HepG2 (cell line): Measurements from ENCODE around the gene ARHGDIA. TPM values are rescaled to one million over a fixed set of nuclear protein-coding genes. Genes with fewer than 3 reads are reported as not detected.

Source experiments
- BRCA1 ChIP-seq: sonication (generic); formaldehyde crosslinking; IDR thresholded peaks from 2 replicates; pipeline ENCODE4 v1.4.0; 2020; ENCODE audit warnings: missing genetic modification reagents
- DNMT1 ChIP-seq: sonication (generic); formaldehyde crosslinking; IDR thresholded peaks from 2 replicates; pipeline ENCODE4 v1.5.1; 2020; ENCODE audit warnings: mild to moderate bottlenecking, missing genetic modification reagents
- E2F1 ChIP-seq: sonication (generic); formaldehyde crosslinking; IDR thresholded peaks from 2 replicates; pipeline ENCODE4 v1.5.0; 2020; ENCODE audit warnings: missing genetic modification reagents
- GRHL1 ChIP-seq: sonication (generic); formaldehyde crosslinking; conservative IDR thresholded peaks from 2 replicates; pipeline ENCODE4 v1.8.0; 2022; ENCODE audit warnings: missing genetic modification reagents
- KLF15 ChIP-seq: sonication (generic); formaldehyde crosslinking; IDR thresholded peaks from 2 replicates; pipeline ENCODE4 v1.8.1; 2023; ENCODE audit warnings: borderline replicate concordance, mild to moderate bottlenecking, inconsistent platforms, missing genetic modification reagents, mixed read lengths
- PAF1 ChIP-seq: IDR thresholded peaks from 2 replicates; pipeline ENCODE4 v1.6.1; 2016; ENCODE audit warnings: missing genetic modification reagents, missing compliant biosample characterization
- RAD51 ChIP-seq: fragments of 450-650 bp; IDR thresholded peaks from 2 replicates; pipeline ENCODE4 v1.6.1; 2016; ENCODE audit warnings: borderline replicate concordance
- SIN3B ChIP-seq: fragments of 150-350 bp; IDR thresholded peaks from 2 replicates; pipeline ENCODE4 v1.6.1; 2014; ENCODE audit warnings: low read length
- TFAP4 ChIP-seq: sonication (generic); IDR thresholded peaks from 2 replicates; pipeline ENCODE4 v1.6.1; 2016; ENCODE audit warnings: low read depth, borderline replicate concordance
- TFDP1 ChIP-seq: IDR thresholded peaks from 2 replicates; pipeline ENCODE4 v1.6.1; 2016; ENCODE audit warnings: missing compliant biosample characterization, missing genetic modification reagents, borderline replicate concordance
- ZBTB4 ChIP-seq: sonication (generic); formaldehyde crosslinking; IDR thresholded peaks from 2 replicates; pipeline ENCODE4 v1.4.0; 2020; ENCODE audit warnings: missing genetic modification reagents, mild to moderate bottlenecking, borderline replicate concordance
- ZNF660 ChIP-seq: sonication (generic); formaldehyde crosslinking; IDR thresholded peaks from 2 replicates; pipeline ENCODE4 v1.5.1; 2020; ENCODE audit warnings: mild to moderate bottlenecking, low read depth, missing genetic modification reagents, borderline replicate concordance
- ZNF788 ChIP-seq: sonication (generic); formaldehyde crosslinking; IDR thresholded peaks from 2 replicates; pipeline ENCODE4 v1.5.0; 2020; ENCODE audit warnings: mild to moderate bottlenecking, missing genetic modification reagents, borderline replicate concordance
- ZNF839 ChIP-seq: sonication (generic); formaldehyde crosslinking; IDR thresholded peaks from 2 replicates; pipeline ENCODE4 v1.4.0; 2020; ENCODE audit warnings: missing genetic modification reagents, mild to moderate bottlenecking, borderline replicate concordance
- polyA plus RNA-seq, 8 experiments: library from polyadenylated mRNA; depleted of rRNA in 3 of 8; stranded (reverse) in 7 of 8; unstranded in 1 of 8; fragments of >200 nt; fragmentation: Illumina TruSeq in 4 of 8; extraction: Trizol in 4 of 8; gene quantifications; 2 replicates each; pipeline versions ENCODE4 v1.2.1 to v1.2.3, GENCODE V29; 2011 to 2016; ENCODE audit warnings: low read depth in 4 of 8, missing spikeins in 1 of 8, mixed read lengths in 1 of 8; ENCODE audit not compliant: insufficient read depth in 1 of 8
- total RNA-seq, 5 experiments: library from RNA; depleted of rRNA; stranded (reverse); fragments of >200 nt; fragmentation: Illumina TruSeq; extraction: Trizol; gene quantifications; 2 replicates each; pipeline ENCODE4 v1.2.3, GENCODE V29; 2016; ENCODE audit warnings: low read depth in 1 of 5
- TF ChIP-seq, protein P1 (sequence below): sonication (generic); formaldehyde crosslinking; IDR thresholded peaks from 2 replicates; pipeline ENCODE4 v1.5.0; 2020; ENCODE audit warnings: missing genetic modification reagents
- TF ChIP-seq, protein P2 (sequence below): IDR thresholded peaks from 2 replicates; pipeline ENCODE4 v1.6.1; 2016; ENCODE audit warnings: low read depth, control low read depth

The ARHGDIA gene
- total and polyA plus RNA-seq, 2 of the 13 experiments (the other 11 are each of a cell fraction or from before 2014, with no cell fraction given) = 40.0 to 64.0 TPM

DNA sequence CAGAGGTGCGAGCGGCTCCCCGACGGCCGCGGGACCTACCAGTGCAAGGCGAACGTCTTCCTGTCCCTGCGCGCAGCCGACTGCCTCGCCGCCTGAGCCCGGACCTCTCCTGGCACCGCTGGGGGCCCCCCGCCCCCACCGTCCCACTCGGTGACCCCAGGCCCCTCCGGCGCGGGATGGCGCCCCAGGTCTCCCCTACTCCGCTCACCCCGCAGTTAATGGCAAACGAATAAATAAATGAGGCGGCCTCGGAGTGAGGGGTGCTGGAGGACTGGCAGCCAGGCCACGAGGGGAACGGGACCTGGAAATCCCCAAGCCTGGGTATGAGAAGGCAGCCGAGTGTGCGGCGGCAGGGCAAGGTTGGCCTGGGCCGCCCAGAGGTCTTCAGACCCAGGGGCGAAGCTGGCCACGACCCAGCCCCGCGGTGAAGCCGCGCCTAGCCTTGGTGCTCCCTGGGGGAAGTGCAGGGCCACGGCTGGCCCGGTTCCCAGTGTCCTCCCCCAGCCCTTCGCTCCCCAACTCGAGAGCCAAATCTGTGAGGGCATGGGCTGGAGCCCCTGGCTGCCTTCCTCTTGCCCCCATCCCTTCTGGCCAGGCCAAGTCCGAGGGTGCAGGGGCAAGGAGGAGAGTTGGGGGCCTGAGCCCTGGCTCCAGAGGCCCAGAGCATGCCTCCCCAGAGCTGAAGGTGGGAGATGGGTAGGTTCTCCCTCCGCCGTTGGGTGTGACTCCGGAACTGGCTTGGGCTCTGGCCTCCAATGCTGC, 31.7 kb upstream of the ARHGDIA start (continued):
- TF ChIP-seq TFAP4 (no peak), ZNF660 (no peak), ZNF839 (no peak), BRCA1 (0 out of 2 replicates have a peak, but pooled peaks have one; percentile 52), ZBTB4 (CRISPR knock-in tag) (peak; percentile 40; the same call in 1 of the 2 replicates), RAD51 (no peak), GRHL1 (CRISPR knock-in tag) (no peak), SIN3B (no peak), DNMT1 (peak; percentile 94), TFDP1 (no peak), E2F1 (0 out of 2 replicates have a peak, but pooled peaks have one; percentile 12), KLF15 (CRISPR knock-in tag) (no peak), PAF1 (peak; percentile 94; the same call in 1 of the 2 replicates), ZNF788 (CRISPR knock-in tag) (no peak; the same call in 1 of the 2 replicates)
- TF ChIP-seq, protein P1, sequence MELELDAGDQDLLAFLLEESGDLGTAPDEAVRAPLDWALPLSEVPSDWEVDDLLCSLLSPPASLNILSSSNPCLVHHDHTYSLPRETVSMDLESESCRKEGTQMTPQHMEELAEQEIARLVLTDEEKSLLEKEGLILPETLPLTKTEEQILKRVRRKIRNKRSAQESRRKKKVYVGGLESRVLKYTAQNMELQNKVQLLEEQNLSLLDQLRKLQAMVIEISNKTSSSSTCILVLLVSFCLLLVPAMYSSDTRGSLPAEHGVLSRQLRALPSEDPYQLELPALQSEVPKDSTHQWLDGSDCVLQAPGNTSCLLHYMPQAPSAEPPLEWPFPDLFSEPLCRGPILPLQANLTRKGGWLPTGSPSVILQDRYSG (CRISPR knock-in tag) = no peak
- TF ChIP-seq, protein P2, sequence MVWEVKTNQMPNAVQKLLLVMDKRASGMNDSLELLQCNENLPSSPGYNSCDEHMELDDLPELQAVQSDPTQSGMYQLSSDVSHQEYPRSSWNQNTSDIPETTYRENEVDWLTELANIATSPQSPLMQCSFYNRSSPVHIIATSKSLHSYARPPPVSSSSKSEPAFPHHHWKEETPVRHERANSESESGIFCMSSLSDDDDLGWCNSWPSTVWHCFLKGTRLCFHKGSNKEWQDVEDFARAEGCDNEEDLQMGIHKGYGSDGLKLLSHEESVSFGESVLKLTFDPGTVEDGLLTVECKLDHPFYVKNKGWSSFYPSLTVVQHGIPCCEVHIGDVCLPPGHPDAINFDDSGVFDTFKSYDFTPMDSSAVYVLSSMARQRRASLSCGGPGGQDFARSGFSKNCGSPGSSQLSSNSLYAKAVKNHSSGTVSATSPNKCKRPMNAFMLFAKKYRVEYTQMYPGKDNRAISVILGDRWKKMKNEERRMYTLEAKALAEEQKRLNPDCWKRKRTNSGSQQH (CRISPR knock-in tag) = no peak
